Measurements from ENCODE around the gene GSTP1.
"Not testable (repeated sequence)": the region's sequence is repeated elsewhere in the genome, so short reads cannot be mapped to it uniquely, and the experiment has no call there.

The GSTP1 gene

GRCh38 chr11:67626131-67626833, 42.7 kb downstream of the GSTP1 start:
- not testable (repeated sequence) for FAIRE-seq; DNase-seq (ENCODE audit: insufficient read length, low spot score)

- DNase-seq (ENCODE audit: insufficient read length, low spot score) = no peak
- FAIRE-seq = no peak
- no peak for TF ChIP-seq POLR2A (IDR thresholded peaks at IDR 0.05; ENCODE audit: low read depth, low read length)
These were observed 43.4 kb downstream of the GSTP1 start for GRCh38 chr11:67626970-67627369.

GRCh38 chr11:67627441-67627811, 43.8 kb downstream of the GSTP1 start:
- no peak for TF ChIP-seq POLR2A (IDR thresholded peaks at IDR 0.05; ENCODE audit: low read depth, low read length)
- DNase-seq (ENCODE audit: insufficient read length, low spot score) (no peak), FAIRE-seq (no peak)

- FAIRE-seq (no peak), DNase-seq (ENCODE audit: insufficient read length, low spot score) (no peak)
- TF ChIP-seq POLR2A (IDR thresholded peaks at IDR 0.05; ENCODE audit: low read depth, low read length) = no peak
These were observed 44.4 kb downstream of the GSTP1 start for GRCh38 chr11:67627812-67628624.

- no peak for TF ChIP-seq POLR2A (IDR thresholded peaks at IDR 0.05; ENCODE audit: low read depth, low read length)
- no peak for DNase-seq (ENCODE audit: insufficient read length, low spot score)
- no peak for FAIRE-seq
These were observed 45.2 kb downstream of the GSTP1 start for GRCh38 chr11:67628710-67629385.

GRCh38 chr11:67629386-67630227, 46.0 kb downstream of the GSTP1 start, which contains the start of gene NUDT8:
Gene NUDT8 (minus strand): TSS chr11:67629937. CDS start chr11:67629911, 26 bp downstream.
- TF ChIP-seq POLR2A (IDR thresholded peaks at IDR 0.05; ENCODE audit: low read depth, low read length) = peak; percentile 66
- FAIRE-seq = no peak
- DNase-seq (ENCODE audit: insufficient read length, low spot score) = peak; percentile 90

- TF ChIP-seq POLR2A (IDR thresholded peaks at IDR 0.05; ENCODE audit: low read depth, low read length) = peak; percentile 54; the same call in 1 of the 2 replicates
These were observed 46.8 kb downstream of the GSTP1 start for GRCh38 chr11:67630228-67630942.

GRCh38 chr11:67630943-67631331, 47.3 kb downstream of the GSTP1 start:
- DNase-seq (ENCODE audit: insufficient read length, low spot score) = no peak
- no peak for TF ChIP-seq POLR2A (IDR thresholded peaks at IDR 0.05; ENCODE audit: low read depth, low read length)
- no peak for FAIRE-seq

More at GRCh38 chr11:67630228-67630942, 46.8 kb downstream of the GSTP1 start:
- DNase-seq (ENCODE audit: insufficient read length, low spot score) = peak; percentile 94
- FAIRE-seq = no peak

GRCh38 chr11:67631411-67631810, 47.8 kb downstream of the GSTP1 start:
- no peak for FAIRE-seq
- no peak for DNase-seq (ENCODE audit: insufficient read length, low spot score)
- no peak for TF ChIP-seq POLR2A (IDR thresholded peaks at IDR 0.05; ENCODE audit: low read depth, low read length)

GRCh38 chr11:67631853-67632174, 48.2 kb downstream of the GSTP1 start:
- FAIRE-seq (no peak), DNase-seq (ENCODE audit: insufficient read length, low spot score) (no peak)
- no peak for TF ChIP-seq POLR2A (IDR thresholded peaks at IDR 0.05; ENCODE audit: low read depth, low read length)

- no peak for TF ChIP-seq POLR2A (IDR thresholded peaks at IDR 0.05; ENCODE audit: low read depth, low read length)
- no peak for FAIRE-seq
These were observed 48.8 kb downstream of the GSTP1 start for GRCh38 chr11:67632175-67632981.

More at GRCh38 chr11:67632175-67632981, 48.8 kb downstream of the GSTP1 start:
- no peak for DNase-seq (ENCODE audit: insufficient read length, low spot score)

Data from H54 (cell line).